Body of pancreas (tissue), 4 donors: Measurements from ENCODE around the gene RFTN2. TPM values are rescaled to one million over a fixed set of nuclear protein-coding genes. Genes with fewer than 3 reads are reported as not detected.
"Not testable (repeated sequence)": the region's sequence is repeated elsewhere in the genome, so short reads cannot be mapped to it uniquely, and the experiment has no call there.

Experiments used
- ATAC-seq: fragments of 150-250 bp; one replicate; pipeline ENCODE4 v1.9.1; 2016
- DNase-seq, 4 donors: peaks; one replicate each; pipeline ENCODE4 v3.0.0-alpha.2; 2019
- H3K27ac ChIP-seq, 4 donors: fragments of 200-600 bp; sonication (generic); 1 replicate in 3 of 4; 2 replicates in 1 of 4; pipeline versions ENCODE4 v1.5.1 to v1.6.1; 2016 to 2019; ENCODE audit warnings: mild to moderate bottlenecking in 1 of 4, mixed read lengths in 1 of 4, moderate library complexity in 1 of 4
- H3K27me3 ChIP-seq, 2 donors: fragments of 200-600 bp; sonication (generic); one replicate each; pipeline ENCODE4 v1.6.0; 2016; ENCODE audit warnings: mild to moderate bottlenecking in 1 of 2
- H3K36me3 ChIP-seq, 2 donors: fragments of 200-600 bp; sonication (generic); replicated peaks in 1 of 2; 2 replicates each; pipeline ENCODE4 v1.5.1; 2016; ENCODE audit warnings: low read depth in 2 of 2; ENCODE audit not compliant: insufficient read depth in 1 of 2
- H3K4me1 ChIP-seq: fragments of 200-600 bp; sonication (generic); one replicate; pipeline ENCODE4 v1.6.0; 2016
- H3K4me3 ChIP-seq, 2 donors: fragments of 200-600 bp; sonication (generic); 1 replicate in 1 of 2; 2 replicates in 1 of 2; pipeline ENCODE4 v1.5.1; 2016 to 2019
- H3K9me3 ChIP-seq, 3 donors: fragments of 200-600 bp; sonication (generic); 1 replicate in 2 of 3; 2 replicates in 1 of 3; pipeline ENCODE4 v1.5.1; 2016
- POLR2A ChIP-seq, 3 donors: fragments of 450-650 bp; IDR thresholded peaks; one replicate each; pipeline ENCODE4 v1.6.1; 2016; ENCODE audit warnings: antibody characterized with exemption in 3 of 3, mild to moderate bottlenecking in 2 of 3
- WGBS, 2 donors: methylation state at CpG; one replicate each; pipeline ENCODE4 v1.1.5; 2017; 5-methylcytosine and 5-hydroxymethylcytosine counted together
- intact Hi-C: fragments of 100-400 bp; cut with DNase I; formaldehyde crosslinking; loops from one replicate; pipeline ENCODE4 v1.15.1; 2023
- total RNA-seq, 2 donors: library from RNA; depleted of rRNA; stranded (reverse); fragments of >200 nt; gene quantifications; one replicate each; pipeline ENCODE4 v1.1.0, GENCODE V29; 2016
- TF ChIP-seq, protein P1 (sequence below), 7 experiments: fragments of 450-650 bp in 4 of 7; fragments of 200-600 bp in 3 of 7; sonication (generic) in 3 of 7; IDR thresholded peaks; one replicate each; pipeline ENCODE4 v1.5.1; 2016 to 2019; ENCODE audit warnings: antibody characterized with exemption in 7 of 7

Gene RFTN2
- total RNA-seq, 2 donors from 2014 or later = 1.3 to 11.9 TPM

- H3K27ac ChIP-seq = peak within 1 kb of the TSS; percentile 60 to 89 (median 84)
Observed at GRCh38 chr2:197705121-197705911, 29.9 kb upstream of the RFTN2 start, which contains the start of gene MARS2. MARS2 (plus strand) TSS chr2:197705369; CDS start chr2:197705406, 37 bp downstream.

DNA sequence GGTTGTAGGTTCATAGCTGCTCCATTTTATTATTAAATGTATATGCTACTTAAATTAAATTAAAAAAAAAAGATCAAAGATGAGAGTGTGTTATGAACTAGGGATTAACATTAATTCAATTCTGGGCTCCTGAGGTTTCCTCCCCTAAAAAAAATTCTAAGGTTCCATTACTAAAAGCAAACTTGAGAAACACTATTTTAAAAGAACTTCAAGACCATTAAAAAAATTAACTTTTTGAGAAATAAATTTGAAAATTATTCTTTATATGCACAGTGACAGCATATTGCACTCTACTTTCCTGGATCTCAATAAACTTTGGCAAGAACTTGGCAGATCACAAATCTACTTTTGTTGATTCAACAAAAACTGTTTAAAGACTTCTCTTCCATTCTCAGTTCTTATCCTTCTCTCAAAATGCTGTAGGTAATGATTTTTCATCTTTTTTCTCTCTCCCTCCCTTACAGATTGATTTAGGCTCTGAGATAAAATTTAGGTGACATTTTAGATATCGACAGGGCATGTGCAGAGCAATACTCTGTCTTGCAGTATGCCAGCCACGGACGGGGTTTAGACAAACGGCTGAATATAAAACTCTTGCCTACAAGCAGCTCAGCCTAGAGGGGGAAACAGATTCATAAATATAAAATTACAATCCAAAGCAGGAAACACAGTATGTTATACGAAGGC, 29.2 kb upstream of the RFTN2 start:
- WGBS, 2 donors = 0% methylated on average over 5 of the region's 5 CpGs
- peak; percentile 51 for ATAC-seq
- intact Hi-C loops = no loop called here
- H3K9me3 ChIP-seq = no peaks in the 10 kb centered on the region
- H3K4me1 ChIP-seq = peaks cover 29% of the 10 kb centered on the region
- H3K36me3 ChIP-seq = no peaks in the 10 kb centered on the region
- no peak for DNase-seq
- H3K4me3 ChIP-seq = no peak overlapping the region
- peak overlapping the region; percentile 60 to 89 (median 84) for H3K27ac ChIP-seq
- H3K27me3 ChIP-seq = no peaks in the 10 kb centered on the region
- TF ChIP-seq, protein P1, sequence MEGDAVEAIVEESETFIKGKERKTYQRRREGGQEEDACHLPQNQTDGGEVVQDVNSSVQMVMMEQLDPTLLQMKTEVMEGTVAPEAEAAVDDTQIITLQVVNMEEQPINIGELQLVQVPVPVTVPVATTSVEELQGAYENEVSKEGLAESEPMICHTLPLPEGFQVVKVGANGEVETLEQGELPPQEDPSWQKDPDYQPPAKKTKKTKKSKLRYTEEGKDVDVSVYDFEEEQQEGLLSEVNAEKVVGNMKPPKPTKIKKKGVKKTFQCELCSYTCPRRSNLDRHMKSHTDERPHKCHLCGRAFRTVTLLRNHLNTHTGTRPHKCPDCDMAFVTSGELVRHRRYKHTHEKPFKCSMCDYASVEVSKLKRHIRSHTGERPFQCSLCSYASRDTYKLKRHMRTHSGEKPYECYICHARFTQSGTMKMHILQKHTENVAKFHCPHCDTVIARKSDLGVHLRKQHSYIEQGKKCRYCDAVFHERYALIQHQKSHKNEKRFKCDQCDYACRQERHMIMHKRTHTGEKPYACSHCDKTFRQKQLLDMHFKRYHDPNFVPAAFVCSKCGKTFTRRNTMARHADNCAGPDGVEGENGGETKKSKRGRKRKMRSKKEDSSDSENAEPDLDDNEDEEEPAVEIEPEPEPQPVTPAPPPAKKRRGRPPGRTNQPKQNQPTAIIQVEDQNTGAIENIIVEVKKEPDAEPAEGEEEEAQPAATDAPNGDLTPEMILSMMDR (IDR thresholded peaks at IDR 0.05) = no peak
- no peak for TF ChIP-seq POLR2A (IDR thresholded peaks at IDR 0.05)

More at GRCh38 chr2:197705121-197705911, 29.9 kb upstream of the RFTN2 start, which contains the start of gene MARS2:
- Histone ChIP-seq H3K27me3 (no peaks in the 10 kb centered on the region), H3K9me3 (no peaks in the 10 kb centered on the region), H3K4me3 (peak within 1 kb of the TSS; percentile 54 to 81), H3K36me3 (no peaks in the 10 kb centered on the region), H3K4me1 (peaks cover 29% of the 10 kb centered on the region)
- TF ChIP-seq, protein P1 (IDR thresholded peaks at IDR 0.05) = no peak
- TF ChIP-seq POLR2A (IDR thresholded peaks at IDR 0.05) = peak; percentile 61 to 81 (median 75)
- intact Hi-C loops = no loop called here
- WGBS, 2 donors = 0 to 1% methylated on average over 23 to 80 of the region's 86 CpGs
- ATAC-seq (peak; percentile 97), DNase-seq (peak; percentile 95 to 97 (median 95))

DNA sequence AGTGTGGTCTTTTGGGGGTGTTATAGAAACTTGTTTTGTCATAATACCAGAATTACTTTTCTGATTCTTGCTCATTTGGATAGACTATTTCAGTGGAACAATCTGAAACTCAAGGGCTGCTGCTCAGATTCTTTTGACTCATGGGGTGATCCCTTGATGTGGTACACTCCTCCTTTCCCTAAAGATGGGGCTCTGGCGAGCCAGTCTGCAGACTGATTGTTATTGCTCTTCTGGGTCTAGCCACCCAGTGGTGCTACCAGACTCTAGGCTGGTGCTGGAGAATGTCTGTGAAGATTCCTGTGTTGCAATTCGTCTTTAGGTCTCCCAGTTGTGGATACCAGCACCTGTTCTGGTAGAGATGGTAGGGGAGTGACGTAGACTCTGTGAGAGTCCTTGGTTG, 25.6 kb upstream of the RFTN2 start:
- TF ChIP-seq POLR2A (IDR thresholded peaks at IDR 0.05) = no peak
- TF ChIP-seq, protein P1 (IDR thresholded peaks at IDR 0.05) = no peak
- Histone ChIP-seq H3K27me3 (no peaks in the 10 kb centered on the region), H3K4me1 (peaks cover under 1% of the 10 kb centered on the region), H3K36me3 (no peaks in the 10 kb centered on the region), H3K4me3 (no peak overlapping the region), H3K27ac (no peak overlapping the region), H3K9me3 (no peaks in the 10 kb centered on the region)
- no peak for ATAC-seq
- intact Hi-C loops = no loop called here
- WGBS, 2 donors = 70 to 74% methylated on average over 3 of the region's 3 CpGs
- DNase-seq = no peak

- ATAC-seq, intact Hi-C loops, DNase-seq, H3K4me1 ChIP-seq, H3K9me3 ChIP-seq, H3K36me3 ChIP-seq, H3K27ac ChIP-seq, H3K4me3 ChIP-seq, H3K27me3 ChIP-seq: not testable (repeated sequence)
Observed at GRCh38 chr2:197699724-197700123, 24.3 kb upstream of the RFTN2 start.

DNA sequence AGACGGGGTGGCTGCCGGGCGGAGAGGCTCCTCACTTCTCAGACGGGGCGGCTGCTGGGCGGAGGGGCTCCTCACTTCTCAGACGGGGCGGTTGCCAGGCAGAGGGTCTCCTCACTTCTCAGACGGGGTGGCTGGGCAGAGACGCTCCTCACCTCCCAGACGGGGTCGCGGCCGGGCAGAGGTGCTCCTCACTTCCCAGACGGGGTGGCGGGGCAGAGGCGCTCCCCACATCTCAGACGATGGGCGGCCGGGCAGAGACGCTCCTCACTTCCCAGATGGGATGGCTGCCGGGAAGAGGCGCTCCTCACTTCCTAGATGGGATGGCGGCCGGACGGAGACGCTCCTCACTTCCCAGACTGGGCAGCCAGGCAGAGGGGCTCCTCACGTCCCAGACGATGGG, 21.2 kb upstream of the RFTN2 start:
- H3K27ac ChIP-seq, H3K9me3 ChIP-seq, intact Hi-C loops, DNase-seq, H3K36me3 ChIP-seq, ATAC-seq, H3K27me3 ChIP-seq, H3K4me3 ChIP-seq, H3K4me1 ChIP-seq: not testable (repeated sequence)
- WGBS, 2 donors = 96 to 100% methylated on average over 3 to 14 of the region's 29 CpGs

DNA sequence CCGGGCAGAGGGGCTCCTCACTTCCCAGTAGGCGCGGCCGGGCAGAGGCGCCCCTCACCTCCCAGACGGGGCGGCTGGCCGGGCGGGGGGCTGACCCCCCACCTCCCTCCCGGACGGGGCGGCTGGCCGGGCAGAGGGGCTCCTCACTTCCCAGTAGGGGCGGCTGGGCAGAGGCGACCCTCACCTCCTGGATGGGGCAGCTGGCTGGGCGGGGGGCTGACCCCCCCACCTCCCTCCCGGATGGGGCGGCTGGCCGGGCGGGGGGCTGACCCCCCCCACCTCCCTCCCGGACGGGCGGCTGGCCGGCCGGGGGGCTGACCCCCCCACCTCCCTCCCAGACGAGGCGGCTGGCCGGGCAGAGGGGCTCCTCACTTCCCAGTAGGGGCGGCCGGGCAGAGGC, 20.6 kb upstream of the RFTN2 start:
- H3K4me3 ChIP-seq, H3K9me3 ChIP-seq, ATAC-seq, H3K36me3 ChIP-seq, H3K27ac ChIP-seq, DNase-seq, H3K4me1 ChIP-seq, H3K27me3 ChIP-seq, intact Hi-C loops: not testable (repeated sequence)
- WGBS, 2 donors = 91 to 100% methylated on average over 1 to 13 of the region's 30 CpGs

DNA sequence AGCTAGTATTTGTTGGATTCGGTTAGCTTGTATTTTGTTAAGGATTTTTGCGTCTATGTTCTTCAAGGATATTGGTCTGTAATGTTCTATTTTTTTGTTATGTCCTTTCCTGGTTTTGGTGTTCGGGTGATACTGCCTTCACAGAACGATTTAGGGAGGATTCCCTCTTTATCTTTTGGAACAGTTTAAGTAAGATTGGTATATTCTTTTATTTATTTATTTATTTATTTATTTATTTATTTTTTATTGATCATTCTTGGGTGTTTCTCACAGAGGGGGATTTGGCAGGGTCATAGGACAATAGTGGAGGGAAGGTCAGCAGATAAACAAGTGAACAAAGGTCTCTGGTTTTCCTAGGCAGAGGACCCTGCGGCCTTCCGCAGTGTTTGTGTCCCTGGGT, 19.8 kb upstream of the RFTN2 start:
- H3K27me3 ChIP-seq, H3K36me3 ChIP-seq, intact Hi-C loops, H3K9me3 ChIP-seq, H3K27ac ChIP-seq, ATAC-seq, H3K4me3 ChIP-seq, H3K4me1 ChIP-seq, DNase-seq: not testable (repeated sequence)
- WGBS, 2 donors = 79 to 87% methylated on average over 4 of the region's 6 CpGs
